Stimulated activated naive B cell treated with anti-CD40 and anti-IgM and Interleukin-4, amounts not matched to agents 10 μg/mL and 1 μg/mL and 100 μg/mL, for 72 hours (primary cell): Measurements from ENCODE around the gene CHN2.

Source experiments
- ATAC-seq, 2 donors: fragments of 150-1000 bp; cut with Tn5 transposase; replicated peaks; 2 replicates each; pipeline ENCODE4 v1.10.0; 2021; ENCODE audit warnings: moderate library complexity in 1 of 2
- DNase-seq: peaks from one replicate; pipeline ENCODE4 v3.0.0; 2021
- H3K27ac Mint-ChIP-seq: one replicate; pipeline ENCODE4 v1.8.0; 2022; ENCODE audit warnings: mild to moderate bottlenecking, mixed read lengths
- H3K27me3 Mint-ChIP-seq, 2 donors: one replicate each; pipeline ENCODE4 v1.8.0; 2022; ENCODE audit warnings: mixed read lengths in 2 of 2
- H3K36me3 Mint-ChIP-seq, 2 donors: one replicate each; pipeline ENCODE4 v1.8.0; 2022; ENCODE audit warnings: mixed read lengths in 2 of 2, mild to moderate bottlenecking in 1 of 2
- H3K4me1 Mint-ChIP-seq, 2 donors: one replicate each; pipeline ENCODE4 v1.8.0; 2022; ENCODE audit warnings: mixed read lengths in 2 of 2, mild to moderate bottlenecking in 1 of 2
- H3K4me3 Mint-ChIP-seq, 2 donors: one replicate each; pipeline ENCODE4 v1.8.0; 2022; ENCODE audit warnings: mild to moderate bottlenecking in 2 of 2, mixed read lengths in 2 of 2, moderate library complexity in 1 of 2
- H3K9me3 Mint-ChIP-seq, 2 donors: one replicate each; pipeline ENCODE4 v1.8.0; 2022; ENCODE audit warnings: mixed read lengths in 2 of 2, mild to moderate bottlenecking in 1 of 2

The CHN2 gene

DNA sequence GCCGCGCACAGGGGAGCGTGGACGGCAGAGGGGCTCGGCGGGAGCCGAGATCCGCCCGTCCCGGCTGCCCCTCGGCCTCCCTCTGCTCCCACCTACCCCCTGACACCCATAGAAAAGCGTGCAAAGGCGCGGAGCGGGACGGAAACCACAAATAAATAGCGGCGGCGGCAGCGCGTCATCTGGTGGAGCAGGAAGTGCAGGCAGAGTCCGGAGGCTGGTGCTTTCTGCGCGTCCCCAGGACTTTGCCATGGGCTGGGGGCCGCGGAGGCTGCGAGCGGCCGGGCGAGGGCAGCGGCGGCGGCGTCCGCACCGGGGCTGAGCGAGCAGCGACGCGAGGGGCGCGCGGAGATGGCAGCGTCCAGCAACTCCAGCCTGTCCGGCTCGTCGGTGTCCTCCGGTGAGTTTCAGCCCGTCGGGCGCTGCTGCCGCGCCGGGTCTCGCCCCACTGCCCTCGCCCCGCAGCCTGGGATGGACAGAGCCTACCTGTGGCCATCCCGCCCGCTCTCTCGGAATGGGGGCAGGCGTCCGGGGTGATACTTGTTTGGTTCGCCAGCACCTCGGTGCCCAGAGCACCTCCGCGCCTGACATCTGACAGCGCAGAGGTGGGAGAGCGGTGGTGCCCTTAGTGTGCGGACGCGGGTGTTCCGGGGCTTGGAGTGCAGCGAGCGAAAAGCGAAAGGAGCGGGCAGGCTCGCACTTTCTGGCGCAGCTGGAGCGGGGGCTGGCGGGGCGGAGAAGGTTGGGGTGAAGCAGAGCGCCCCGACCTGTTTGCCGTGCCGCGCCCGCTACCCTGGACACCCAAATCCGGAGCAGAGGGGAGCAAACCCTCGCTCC lies at the start of gene CHN2:
CHN2 (plus strand) TSS at position 182 of the 834 bp plus-strand sequence.
- Mint-ChIP-seq H3K9me3 (no peaks in the 10 kb centered on the region), H3K4me3 (peak within 1 kb of the TSS; percentile 84 to 91), H3K27me3 (peaks cover 61 to 77% of the 10 kb centered on the region in 2 donors), H3K36me3 (no peaks in the 10 kb centered on the region), H3K27ac (peak within 1 kb of the TSS; percentile 90), H3K4me1 (peaks cover 12 to 33% of the 10 kb centered on the region in 2 donors)
- peak; percentile 55 to 59 for ATAC-seq
- no peak for DNase-seq

DNA sequence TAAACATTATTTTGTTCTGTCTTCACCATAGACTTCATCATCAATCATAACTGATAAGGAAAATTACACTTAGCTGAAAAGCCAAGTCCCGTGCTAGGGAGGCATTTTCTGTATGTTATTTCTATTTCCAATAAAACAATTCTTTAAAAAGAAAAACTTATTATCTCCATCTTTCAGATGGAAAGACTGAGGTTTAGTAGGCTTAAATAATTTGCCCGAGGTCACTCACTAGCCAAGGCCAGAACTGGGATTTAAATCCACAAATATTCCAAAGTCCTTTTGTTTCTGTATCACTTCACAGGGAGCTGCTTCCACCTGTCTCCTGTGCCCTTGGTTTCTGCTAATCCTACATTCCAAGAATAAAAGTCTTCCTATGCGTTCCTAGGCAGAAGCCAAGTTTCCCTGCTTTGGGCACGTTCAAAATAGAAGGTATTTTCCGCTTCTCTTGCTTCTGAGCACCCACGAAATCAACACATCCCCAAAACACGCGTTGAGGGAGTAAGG lies 49.0 kb upstream of the CHN2 start:
- Mint-ChIP-seq H3K27me3 (peaks cover 39 to 71% of the 10 kb centered on the region in 2 donors), H3K36me3 (peaks cover 0 to 4% of the 10 kb centered on the region in 2 donors), H3K4me3 (no peak overlapping the region), H3K4me1 (peaks cover 11 to 13% of the 10 kb centered on the region in 2 donors), H3K27ac (no peak overlapping the region), H3K9me3 (no peaks in the 10 kb centered on the region)
- ATAC-seq = no peak
- no peak for DNase-seq

GRCh38 chr7:29146057-29146706 lies 48.4 kb upstream of the CHN2 start, which contains the start of gene CPVL:
CPVL (minus strand) TSS chr7:29146537; CDS start chr7:29121061, 25,476 bp downstream.
- no peak within 1 kb of the TSS for H3K27ac Mint-ChIP-seq
- peak within 1 kb of the TSS; percentile 8 to 26 for H3K4me3 Mint-ChIP-seq
- H3K9me3 Mint-ChIP-seq = no peaks in the 10 kb centered on the region
- H3K27me3 Mint-ChIP-seq = peaks cover 39 to 67% of the 10 kb centered on the region in 2 donors
- peaks cover 11 to 13% of the 10 kb centered on the region in 2 donors for H3K4me1 Mint-ChIP-seq
- DNase-seq (no peak), ATAC-seq (no peak)
- H3K36me3 Mint-ChIP-seq = peaks cover 0 to 4% of the 10 kb centered on the region in 2 donors

- H3K9me3 Mint-ChIP-seq = no peaks in the 10 kb centered on the region
- ATAC-seq (no peak), DNase-seq (no peak)
- peaks cover 0 to 4% of the 10 kb centered on the region in 2 donors for H3K36me3 Mint-ChIP-seq
- H3K27me3 Mint-ChIP-seq = peaks cover 38 to 64% of the 10 kb centered on the region in 2 donors
- no peak overlapping the region for H3K27ac Mint-ChIP-seq
- no peak overlapping the region for H3K4me3 Mint-ChIP-seq
- H3K4me1 Mint-ChIP-seq = peaks cover 11 to 13% of the 10 kb centered on the region in 2 donors
Observed at GRCh38 chr7:29146888-29147609, 47.5 kb upstream of the CHN2 start.

DNA sequence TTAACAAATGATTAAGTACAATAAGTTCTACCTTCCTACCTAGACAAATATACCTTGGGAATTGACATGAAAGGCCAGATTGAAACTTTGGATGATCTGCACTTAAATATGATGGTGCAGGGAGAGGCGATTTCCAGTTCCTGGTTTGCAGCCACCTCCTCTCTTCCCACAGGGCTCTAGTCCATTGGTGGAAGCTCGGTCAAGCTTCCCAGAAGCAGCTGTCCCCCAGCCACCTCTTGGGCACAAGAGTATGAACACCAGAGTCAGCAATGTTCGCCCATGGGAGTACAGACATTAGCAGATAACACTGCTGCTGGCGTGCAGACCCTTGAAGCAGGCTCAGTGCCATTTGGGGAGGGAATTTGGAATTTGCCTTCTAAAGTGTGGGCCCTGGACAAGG lies 46.8 kb upstream of the CHN2 start:
- peaks cover 36 to 56% of the 10 kb centered on the region in 2 donors for H3K27me3 Mint-ChIP-seq
- H3K4me3 Mint-ChIP-seq = no peak overlapping the region
- no peak overlapping the region for H3K27ac Mint-ChIP-seq
- DNase-seq (no peak), ATAC-seq (no peak)
- H3K4me1 Mint-ChIP-seq = peaks cover 11 to 13% of the 10 kb centered on the region in 2 donors
- H3K9me3 Mint-ChIP-seq = no peaks in the 10 kb centered on the region
- H3K36me3 Mint-ChIP-seq = peaks cover 0 to 4% of the 10 kb centered on the region in 2 donors

- Mint-ChIP-seq H3K9me3 (no peaks in the 10 kb centered on the region), H3K27me3 (peaks cover 32 to 49% of the 10 kb centered on the region in 2 donors), H3K27ac (no peak overlapping the region)
Observed at GRCh38 chr7:29149036-29149435, 45.5 kb upstream of the CHN2 start.

GRCh38 chr7:29150856-29151255 lies 43.7 kb upstream of the CHN2 start:
- H3K27ac Mint-ChIP-seq = no peak overlapping the region
- peaks cover 39 to 43% of the 10 kb centered on the region in 2 donors for H3K27me3 Mint-ChIP-seq
- DNase-seq = no peak
- peaks cover 10 to 12% of the 10 kb centered on the region in 2 donors for H3K4me1 Mint-ChIP-seq
- H3K9me3 Mint-ChIP-seq = peaks cover 1 to 5% of the 10 kb centered on the region in 2 donors
- peaks cover 0 to 4% of the 10 kb centered on the region in 2 donors for H3K36me3 Mint-ChIP-seq
- H3K4me3 Mint-ChIP-seq = no peak overlapping the region
- ATAC-seq = no peak

More at GRCh38 chr7:29149036-29149435, 45.5 kb upstream of the CHN2 start:
- Mint-ChIP-seq H3K36me3 (peaks cover 0 to 4% of the 10 kb centered on the region in 2 donors), H3K4me3 (no peak overlapping the region), H3K4me1 (peaks cover 11 to 13% of the 10 kb centered on the region in 2 donors)
- DNase-seq (no peak), ATAC-seq (no peak)

DNA sequence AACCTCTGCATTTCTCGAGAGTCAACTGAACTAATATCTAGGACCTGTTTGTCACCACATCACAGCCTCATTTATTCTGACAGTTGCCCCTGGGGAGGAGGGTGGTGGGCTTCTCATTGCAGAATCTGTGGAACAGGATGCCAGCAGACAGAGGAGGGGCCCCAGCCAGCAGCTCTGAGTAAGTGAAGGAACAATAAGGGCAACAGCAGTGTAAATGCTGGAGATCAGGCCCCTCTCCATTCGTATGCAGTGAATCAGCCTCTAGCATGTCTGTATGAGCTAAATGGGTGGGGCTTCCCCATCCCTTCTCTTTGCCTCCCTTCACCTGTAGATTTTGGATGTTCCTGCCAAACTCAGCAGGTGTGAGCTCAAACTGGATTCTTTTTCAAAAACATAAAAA lies 40.5 kb upstream of the CHN2 start:
- no peak for ATAC-seq

DNA sequence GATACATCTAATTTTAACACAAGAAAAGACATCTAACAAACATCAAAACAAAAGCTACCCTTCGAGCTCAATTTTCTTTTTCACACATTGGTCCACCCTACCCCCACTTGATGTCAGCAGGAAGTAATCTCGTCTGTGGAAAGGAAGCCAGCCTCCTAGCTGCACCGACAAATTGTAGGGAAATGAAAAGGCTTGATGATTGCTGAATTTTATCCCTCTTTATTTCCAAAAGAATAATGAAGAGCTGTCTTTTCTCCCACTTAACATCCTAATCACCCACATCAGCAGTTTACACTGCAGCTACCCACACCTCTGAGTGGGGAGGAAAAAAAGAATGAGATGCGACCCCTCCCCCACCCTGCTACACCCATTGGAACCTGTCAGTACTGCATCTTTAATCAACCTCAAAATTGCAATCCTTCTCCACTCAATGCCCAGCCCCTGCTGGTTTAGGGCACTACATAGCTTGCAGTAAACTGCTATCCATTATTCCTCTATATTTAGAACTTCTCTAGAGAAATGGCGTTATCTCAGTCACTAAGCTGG lies 37.6 kb upstream of the CHN2 start:
- no peak overlapping the region for H3K27ac Mint-ChIP-seq
- peaks cover 34 to 47% of the 10 kb centered on the region in 2 donors for H3K27me3 Mint-ChIP-seq
- no peak for DNase-seq
- no peaks in the 10 kb centered on the region for H3K36me3 Mint-ChIP-seq
- no peak overlapping the region for H3K4me3 Mint-ChIP-seq
- peaks cover 0 to 5% of the 10 kb centered on the region in 2 donors for H3K4me1 Mint-ChIP-seq
- ATAC-seq = no peak
- H3K9me3 Mint-ChIP-seq = peaks cover 1 to 5% of the 10 kb centered on the region in 2 donors

More for the DNA sequence above, 40.5 kb upstream of the CHN2 start:
- Mint-ChIP-seq H3K4me1 (peaks cover 0 to 5% of the 10 kb centered on the region in 2 donors), H3K36me3 (no peaks in the 10 kb centered on the region), H3K9me3 (peaks cover 1 to 5% of the 10 kb centered on the region in 2 donors), H3K27ac (no peak overlapping the region), H3K27me3 (peaks cover 32 to 34% of the 10 kb centered on the region in 2 donors), H3K4me3 (no peak overlapping the region)
- DNase-seq = no peak

- peaks cover 34 to 42% of the 10 kb centered on the region in 2 donors for H3K27me3 Mint-ChIP-seq
- ATAC-seq (no peak), DNase-seq (no peak)
- no peaks in the 10 kb centered on the region for H3K36me3 Mint-ChIP-seq
- peaks cover 0 to 5% of the 10 kb centered on the region in 2 donors for H3K4me1 Mint-ChIP-seq
- H3K4me3 Mint-ChIP-seq = no peak overlapping the region
- no peak overlapping the region for H3K27ac Mint-ChIP-seq
- peaks cover 1 to 5% of the 10 kb centered on the region in 2 donors for H3K9me3 Mint-ChIP-seq
Observed at GRCh38 chr7:29158795-29159423, 35.7 kb upstream of the CHN2 start.

DNA sequence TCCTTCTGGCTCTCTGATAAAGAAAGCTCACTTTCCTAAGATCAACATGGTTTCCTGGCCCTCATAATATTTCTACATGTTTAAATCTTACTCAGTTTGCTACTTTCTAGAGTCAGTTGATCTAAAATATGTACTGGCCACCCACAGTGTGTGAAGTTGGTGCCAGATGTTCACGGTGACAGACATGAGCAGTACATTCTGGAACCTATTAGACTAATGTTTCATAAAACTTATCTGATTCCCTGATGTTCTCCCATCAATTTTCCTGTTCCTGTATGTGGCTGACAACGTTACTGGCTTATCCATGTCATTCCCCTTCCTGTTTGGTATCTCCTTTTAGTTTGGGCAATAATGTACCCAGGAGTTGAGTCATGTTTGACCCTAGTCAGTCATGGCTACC lies 34.5 kb upstream of the CHN2 start:
- H3K27me3 Mint-ChIP-seq = peaks cover 34 to 39% of the 10 kb centered on the region in 2 donors

GRCh38 chr7:29161231-29161630 lies 33.3 kb upstream of the CHN2 start:
- Mint-ChIP-seq H3K27ac (no peak overlapping the region), H3K9me3 (peaks cover 2 to 5% of the 10 kb centered on the region in 2 donors), H3K4me1 (peaks cover 0 to 5% of the 10 kb centered on the region in 2 donors), H3K36me3 (no peaks in the 10 kb centered on the region), H3K27me3 (peaks cover 33 to 37% of the 10 kb centered on the region in 2 donors), H3K4me3 (no peak overlapping the region)
- no peak for ATAC-seq
- no peak for DNase-seq

More for the DNA sequence above, 34.5 kb upstream of the CHN2 start:
- Mint-ChIP-seq H3K4me3 (no peak overlapping the region), H3K36me3 (no peaks in the 10 kb centered on the region), H3K4me1 (peaks cover 0 to 5% of the 10 kb centered on the region in 2 donors), H3K9me3 (peaks cover 0 to 5% of the 10 kb centered on the region in 2 donors), H3K27ac (no peak overlapping the region)
- DNase-seq = no peak
- ATAC-seq = no peak

DNA sequence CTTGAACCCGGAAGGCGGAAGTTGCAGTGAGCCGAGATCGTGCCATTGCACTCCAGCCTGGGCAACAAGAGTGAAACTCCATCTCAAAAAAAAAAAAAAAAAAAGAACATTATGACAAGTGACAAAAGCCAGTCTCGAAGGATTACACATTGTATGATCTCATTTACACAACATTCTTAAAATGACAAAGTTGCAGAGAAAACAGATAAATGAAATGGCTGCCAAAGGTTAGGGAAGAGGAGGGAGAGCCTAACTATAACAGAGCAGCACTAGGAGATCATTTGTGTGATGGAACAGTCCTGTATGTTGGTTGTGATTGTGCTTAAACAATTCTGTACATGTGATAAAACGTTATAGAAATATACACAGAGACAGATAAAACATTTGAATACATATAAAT lies 32.0 kb upstream of the CHN2 start:
- no peaks in the 10 kb centered on the region for H3K4me1 Mint-ChIP-seq
- no peak overlapping the region for H3K27ac Mint-ChIP-seq
- no peak overlapping the region for H3K4me3 Mint-ChIP-seq
- no peak for ATAC-seq
- H3K36me3 Mint-ChIP-seq = no peaks in the 10 kb centered on the region
- no peak for DNase-seq
- H3K9me3 Mint-ChIP-seq = peaks cover 5 to 7% of the 10 kb centered on the region in 2 donors
- peaks cover 27 to 32% of the 10 kb centered on the region in 2 donors for H3K27me3 Mint-ChIP-seq
